CD4-positive, alpha-beta memory T cell (primary cell): Measurements from ENCODE around the gene WDR37. TPM values are rescaled to one million over a fixed set of nuclear protein-coding genes. Genes with fewer than 3 reads are reported as not detected.

Source experiments
- CTCF ChIA-PET: fragments of 350-600 bp; sonication (Branson Sonifier 250); formaldehyde crosslinking; loops from one replicate; lab custom pipeline; 2021; ENCODE audit warnings: inconsistent platforms; ENCODE audit not compliant: partially characterized antibody; lab: Charles Lee
- POLR2A ChIA-PET: fragments of 350-600 bp; sonication (Branson Sonifier 250); formaldehyde crosslinking; loops from one replicate; lab custom pipeline; 2021; ENCODE audit not compliant: partially characterized antibody; lab: Charles Lee
- DNase-seq, 5 donors: peaks; one replicate each; pipeline versions ENCODE4 v3.0.0 to v3.0.0-alpha.2; 2020 to 2022; ENCODE audit warnings: mixed read lengths in 1 of 5
- H3K27ac ChIP-seq: one replicate; pipeline ENCODE4 v1.7.0; 2013; ENCODE audit warnings: low read depth, low read length
- H3K27me3 ChIP-seq: 2 replicates; pipeline ENCODE4 v1.7.0; 2013; ENCODE audit warnings: mild to moderate bottlenecking, low read length, moderate library complexity; ENCODE audit not compliant: insufficient read depth
- H3K36me3 ChIP-seq: 2 replicates; pipeline ENCODE4 v1.7.0; 2013; ENCODE audit warnings: mild to moderate bottlenecking, low read length, moderate library complexity; ENCODE audit not compliant: insufficient read depth
- H3K4me1 ChIP-seq: 2 replicates; pipeline ENCODE4 v1.7.0; 2013; ENCODE audit warnings: mild to moderate bottlenecking, low read length, moderate library complexity; ENCODE audit not compliant: insufficient read depth
- H3K4me3 ChIP-seq, 2 donors: one replicate each; pipeline ENCODE4 v1.7.0; 2013; ENCODE audit warnings: low read length in 2 of 2, mild to moderate bottlenecking in 1 of 2
- H3K9me3 ChIP-seq, 2 donors: one replicate each; pipeline ENCODE4 v1.7.0; 2013; ENCODE audit warnings: low read length in 2 of 2, control low read depth in 1 of 2; ENCODE audit not compliant: control insufficient read depth in 1 of 2
- H3K27ac Mint-ChIP-seq, 7 donors: one replicate each; pipeline ENCODE4 v1.8.0; 2020 to 2021; ENCODE audit warnings: mixed read lengths in 7 of 7, mild to moderate bottlenecking in 6 of 7, inconsistent platforms in 3 of 7, moderate library complexity in 3 of 7
- H3K27me3 Mint-ChIP-seq, 2 donors: one replicate each; pipeline ENCODE4 v1.8.0; 2020 to 2021; ENCODE audit warnings: mixed read lengths in 2 of 2
- H3K36me3 Mint-ChIP-seq, 2 donors: one replicate each; pipeline ENCODE4 v1.8.0; 2020 to 2021; ENCODE audit warnings: mixed read lengths in 2 of 2, inconsistent platforms in 1 of 2, mild to moderate bottlenecking in 1 of 2
- H3K4me1 Mint-ChIP-seq, 4 donors: one replicate each; pipeline ENCODE4 v1.8.0; 2020 to 2021; ENCODE audit warnings: mixed read lengths in 4 of 4, mild to moderate bottlenecking in 1 of 4
- H3K4me3 Mint-ChIP-seq, 8 donors: one replicate each; pipeline ENCODE4 v1.8.0; 2020 to 2021; ENCODE audit warnings: mixed read lengths in 8 of 8, mild to moderate bottlenecking in 7 of 8, moderate library complexity in 6 of 8, inconsistent platforms in 3 of 8
- H3K9me3 Mint-ChIP-seq, 8 donors: one replicate each; pipeline ENCODE4 v1.8.0; 2020 to 2021; ENCODE audit warnings: mixed read lengths in 8 of 8, mild to moderate bottlenecking in 5 of 8, inconsistent platforms in 3 of 8, moderate library complexity in 1 of 8
- intact Hi-C: fragments of 100-400 bp; cut with micrococcal nuclease; formaldehyde crosslinking; loops from one replicate; pipeline ENCODE4 v1.15.1; 2023
- polyA plus RNA-seq, 2 donors: library from polyadenylated mRNA; unstranded; fragments of 300-500 nt; fragmentation: Illumina TruSeq; gene quantifications; one replicate each; pipeline ENCODE4 v1.2.3, GENCODE V29; 2021
- total RNA-seq, 2 experiments: library from RNA; stranded (reverse); gene quantifications; one replicate each; pipeline ENCODE4 v1.2.3, GENCODE V29; 2021

The WDR37 gene
- total and polyA plus RNA-seq, 4 experiments from 2014 or later: 14.2 to 42.5 (median 29.8) TPM

DNA sequence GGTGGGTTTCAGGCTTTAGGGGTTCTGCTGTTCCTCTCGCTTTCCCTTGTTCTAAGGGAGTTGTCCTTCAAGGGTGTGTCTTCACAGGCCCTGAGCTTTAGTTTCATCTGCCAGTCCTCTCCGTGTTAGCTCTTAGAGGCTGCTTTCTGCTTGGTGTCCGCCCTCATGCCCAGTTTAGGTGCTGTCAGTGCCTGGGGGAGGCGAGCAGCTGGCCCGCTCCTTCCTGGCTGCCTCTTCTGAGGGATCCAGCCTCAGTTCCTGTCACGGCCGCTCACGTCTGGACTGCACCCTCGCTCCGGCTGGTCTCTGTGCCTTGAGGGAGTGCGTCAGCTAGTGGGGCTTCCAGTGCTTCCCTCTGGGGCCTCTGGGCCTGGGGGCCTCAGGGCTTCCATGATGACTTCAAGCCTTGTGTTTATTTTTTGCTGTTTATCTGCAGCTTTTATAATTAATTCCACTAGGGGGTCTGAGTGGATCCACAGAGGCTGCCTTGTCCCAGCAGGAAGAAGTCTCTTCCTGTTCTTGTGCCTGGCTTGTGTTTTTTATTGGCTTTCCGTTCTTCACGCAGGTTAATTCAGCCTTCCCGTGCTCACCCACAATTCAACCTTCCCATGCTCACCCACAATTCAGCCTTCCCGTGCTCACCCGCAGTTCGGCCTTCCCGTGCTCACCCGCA, 33.0 kb downstream of the WDR37 start:
- no peak for DNase-seq
- Histone ChIP-seq H3K27me3 (no peaks in the 10 kb centered on the region), H3K27ac (no peak overlapping the region), H3K9me3 (no peaks in the 10 kb centered on the region), H3K4me3 (no peak overlapping the region), H3K36me3 (peaks cover 64% of the 10 kb centered on the region), H3K4me1 (no peaks in the 10 kb centered on the region)
- ChIA-PET POLR2A (no interaction called here), CTCF (no interaction called here)
- no peaks in the 10 kb centered on the region for H3K27me3 Mint-ChIP-seq
- H3K27ac Mint-ChIP-seq: peak overlapping the region in 1 of 7 donors; percentile 64
- peaks cover 52 to 64% of the 10 kb centered on the region in 2 donors for H3K36me3 Mint-ChIP-seq
- peaks cover 0 to 19% (median 12%) of the 10 kb centered on the region in 4 donors for H3K4me1 Mint-ChIP-seq
- intact Hi-C loops: no loop called here
- no peak overlapping the region for H3K4me3 Mint-ChIP-seq
- no peaks in the 10 kb centered on the region for H3K9me3 Mint-ChIP-seq

DNA sequence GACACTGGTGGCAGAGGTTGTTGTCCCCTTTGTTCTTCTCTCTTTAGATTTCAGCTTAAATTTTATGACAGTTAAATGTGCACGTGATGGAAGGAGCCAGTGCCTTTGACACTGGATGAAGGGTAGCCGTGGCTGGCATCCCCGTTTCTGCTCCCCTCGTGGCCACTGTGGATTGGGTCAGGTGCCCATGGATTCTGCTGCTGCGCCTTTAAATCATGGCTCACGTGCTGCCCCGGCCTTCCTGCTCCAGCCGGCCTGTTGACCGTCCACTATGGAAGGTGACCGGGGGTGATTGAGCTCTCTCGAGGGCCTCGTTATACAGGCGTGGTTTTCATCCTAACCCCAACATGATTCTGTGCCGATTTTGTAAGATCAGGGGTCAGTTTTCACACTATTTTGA, 34.5 kb downstream of the WDR37 start:
- H3K9me3 Mint-ChIP-seq: no peaks in the 10 kb centered on the region
- no peaks in the 10 kb centered on the region for H3K27me3 ChIP-seq
- H3K27ac Mint-ChIP-seq: peak overlapping the region in 3 of 7 donors; percentile 32 to 68 (median 32)
- peaks cover 56% of the 10 kb centered on the region for H3K36me3 ChIP-seq
- H3K4me1 Mint-ChIP-seq: peaks cover 0 to 19% (median 12%) of the 10 kb centered on the region in 4 donors
- DNase-seq: no peak
- peaks cover 43 to 53% of the 10 kb centered on the region in 2 donors for H3K36me3 Mint-ChIP-seq
- H3K27ac ChIP-seq: no peak overlapping the region
- CTCF ChIA-PET: interaction anchor here (1.2 kb wide), 1 partner anchor 19 kb away, joined by 4 read pairs; no protein-coding TSS in a partner anchor
- no peaks in the 10 kb centered on the region for H3K27me3 Mint-ChIP-seq
- POLR2A ChIA-PET: no interaction called here
- H3K9me3 ChIP-seq: no peaks in the 10 kb centered on the region
- no peak overlapping the region for H3K4me3 Mint-ChIP-seq
- H3K4me3 ChIP-seq: no peak overlapping the region
- intact Hi-C loops: no loop called here
- H3K4me1 ChIP-seq: no peaks in the 10 kb centered on the region

DNA sequence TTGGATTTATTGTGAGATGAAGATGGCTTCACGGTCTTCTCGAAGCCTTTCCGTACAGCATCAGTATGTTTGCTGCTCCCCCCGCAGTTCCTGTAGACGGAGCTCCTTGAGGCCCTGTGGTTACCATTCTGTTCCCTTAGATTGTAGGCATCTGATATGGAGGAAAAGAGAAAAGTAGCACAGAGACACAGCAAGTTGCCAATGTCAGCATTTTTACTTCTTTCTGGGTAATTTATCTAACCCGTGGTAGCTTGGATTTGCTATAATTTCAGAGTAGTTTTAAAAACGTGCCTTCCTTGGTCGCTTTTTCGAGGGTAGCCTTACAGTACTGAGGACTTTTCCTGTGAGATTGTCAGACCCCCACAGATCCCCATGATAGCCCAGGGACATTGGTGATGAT, 37.5 kb downstream of the WDR37 start:
- H3K4me1 Mint-ChIP-seq: peaks cover under 1 to 5% (median 3%) of the 10 kb centered on the region in 4 donors
- no peak for DNase-seq
- no peaks in the 10 kb centered on the region for H3K4me1 ChIP-seq
- peaks cover 19 to 35% of the 10 kb centered on the region in 2 donors for H3K36me3 Mint-ChIP-seq
- no peak overlapping the region for H3K27ac ChIP-seq
- no peak overlapping the region for H3K4me3 Mint-ChIP-seq
- CTCF ChIA-PET: no interaction called here
- H3K27me3 ChIP-seq: no peaks in the 10 kb centered on the region
- no peaks in the 10 kb centered on the region for H3K9me3 ChIP-seq
- intact Hi-C loops: no loop called here
- POLR2A ChIA-PET: interaction anchor here (0.8 kb wide), 1 partner anchor 45 kb away, joined by 3 read pairs; the partner anchor contains the start of gene IDI1
- no peaks in the 10 kb centered on the region for H3K27me3 Mint-ChIP-seq
- peak overlapping the region in 5 of 7 donors; percentile 30 to 71 (median 69) for H3K27ac Mint-ChIP-seq
- H3K9me3 Mint-ChIP-seq: no peaks in the 10 kb centered on the region
- H3K4me3 ChIP-seq: no peak overlapping the region
- peaks cover 47% of the 10 kb centered on the region for H3K36me3 ChIP-seq

DNA sequence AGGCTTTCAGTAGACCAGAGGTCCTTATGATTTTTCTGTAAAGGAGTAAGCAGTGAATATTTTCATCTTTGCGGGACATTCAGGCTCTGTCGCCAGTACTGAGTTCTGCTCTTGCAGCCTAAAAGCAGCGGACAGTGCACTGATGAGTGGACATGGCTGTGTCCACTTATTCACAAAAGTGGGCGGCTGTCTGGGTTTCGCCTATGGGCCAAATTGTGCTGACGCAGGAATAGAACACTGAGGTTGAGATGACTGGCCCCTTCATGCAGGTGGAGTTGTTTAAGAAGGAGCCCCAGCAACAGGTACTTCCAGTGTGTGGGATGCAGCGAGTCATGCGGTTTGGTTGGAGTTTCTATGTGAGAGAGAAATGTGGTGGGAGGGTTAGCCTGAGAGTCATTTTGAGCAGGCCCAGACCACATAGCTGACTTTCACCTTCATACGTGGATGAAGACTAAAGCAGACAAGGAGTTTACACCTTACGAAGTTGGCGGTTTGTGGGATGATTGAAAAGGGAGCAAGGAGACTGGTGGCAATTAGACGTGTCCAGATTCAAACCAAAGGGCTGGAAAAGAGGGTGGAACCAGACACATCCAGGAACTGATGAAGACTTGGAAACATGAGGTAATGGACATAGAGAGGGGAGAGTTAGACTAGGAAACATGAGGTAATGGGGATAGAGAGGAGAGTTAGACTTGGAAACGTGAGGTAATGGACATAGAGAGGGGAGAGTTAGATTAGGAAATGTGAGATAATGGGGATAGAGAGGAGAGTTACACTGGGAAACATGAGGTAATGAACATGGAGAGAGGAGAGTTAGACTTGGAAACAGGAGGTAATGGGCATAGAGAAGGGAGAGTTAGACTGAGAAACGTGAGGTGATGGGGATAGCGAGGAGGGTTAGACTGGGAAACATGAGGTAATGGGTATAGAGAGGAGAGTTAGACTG, 38.2 kb downstream of the WDR37 start:
- Histone ChIP-seq H3K4me1 (no peaks in the 10 kb centered on the region), H3K27me3 (no peaks in the 10 kb centered on the region), H3K27ac (no peak overlapping the region), H3K9me3 (no peaks in the 10 kb centered on the region), H3K36me3 (peaks cover 40% of the 10 kb centered on the region), H3K4me3 (no peak overlapping the region)
- Mint-ChIP-seq H3K27me3 (no peaks in the 10 kb centered on the region), H3K36me3 (peaks cover 14 to 37% of the 10 kb centered on the region in 2 donors), H3K4me1 (peaks cover 5 to 7% (median 6%) of the 10 kb centered on the region in 4 donors), H3K9me3 (no peaks in the 10 kb centered on the region), H3K4me3 (no peak overlapping the region), H3K27ac (peak overlapping the region in 1 of 7 donors; percentile 42)
- ChIA-PET POLR2A (interaction anchor here (0.8 kb wide), 1 partner anchor 46 kb away, joined by 3 read pairs; the partner anchor contains the start of gene IDI1), CTCF (no interaction called here)
- DNase-seq: no peak
- intact Hi-C loops: no loop called here

DNA sequence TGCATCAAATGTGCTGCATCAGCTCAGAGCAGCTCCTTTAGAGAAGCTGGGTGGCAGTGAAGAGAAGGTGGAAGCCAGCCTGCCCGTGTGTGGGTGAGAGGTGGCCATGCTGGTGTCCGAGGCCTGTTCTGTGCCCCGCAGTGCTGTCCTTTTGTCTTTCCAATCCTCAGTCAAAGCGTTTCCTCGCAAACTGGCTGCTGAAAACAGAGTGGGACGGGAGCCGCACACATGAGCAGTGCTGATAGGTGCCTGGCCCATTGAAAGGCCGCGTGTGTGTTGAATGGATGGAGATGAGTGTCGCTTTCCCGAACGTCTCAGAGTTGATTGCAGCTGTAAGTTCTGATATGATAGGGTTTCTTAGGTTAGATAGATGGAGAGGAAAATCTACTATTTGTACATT, 39.3 kb downstream of the WDR37 start:
- Mint-ChIP-seq H3K9me3 (no peaks in the 10 kb centered on the region), H3K36me3 (peaks cover 10 to 39% of the 10 kb centered on the region in 2 donors), H3K27ac (no peak overlapping the region), H3K4me1 (peaks cover 6 to 13% (median 11%) of the 10 kb centered on the region in 4 donors), H3K4me3 (no peak overlapping the region), H3K27me3 (no peaks in the 10 kb centered on the region)
- Histone ChIP-seq H3K27ac (no peak overlapping the region), H3K4me3 (no peak overlapping the region), H3K4me1 (no peaks in the 10 kb centered on the region), H3K27me3 (no peaks in the 10 kb centered on the region), H3K36me3 (peaks cover 34% of the 10 kb centered on the region), H3K9me3 (no peaks in the 10 kb centered on the region)
- no peak for DNase-seq
- CTCF ChIA-PET: no interaction called here
- POLR2A ChIA-PET: no interaction called here
- intact Hi-C loops: no loop called here

DNA sequence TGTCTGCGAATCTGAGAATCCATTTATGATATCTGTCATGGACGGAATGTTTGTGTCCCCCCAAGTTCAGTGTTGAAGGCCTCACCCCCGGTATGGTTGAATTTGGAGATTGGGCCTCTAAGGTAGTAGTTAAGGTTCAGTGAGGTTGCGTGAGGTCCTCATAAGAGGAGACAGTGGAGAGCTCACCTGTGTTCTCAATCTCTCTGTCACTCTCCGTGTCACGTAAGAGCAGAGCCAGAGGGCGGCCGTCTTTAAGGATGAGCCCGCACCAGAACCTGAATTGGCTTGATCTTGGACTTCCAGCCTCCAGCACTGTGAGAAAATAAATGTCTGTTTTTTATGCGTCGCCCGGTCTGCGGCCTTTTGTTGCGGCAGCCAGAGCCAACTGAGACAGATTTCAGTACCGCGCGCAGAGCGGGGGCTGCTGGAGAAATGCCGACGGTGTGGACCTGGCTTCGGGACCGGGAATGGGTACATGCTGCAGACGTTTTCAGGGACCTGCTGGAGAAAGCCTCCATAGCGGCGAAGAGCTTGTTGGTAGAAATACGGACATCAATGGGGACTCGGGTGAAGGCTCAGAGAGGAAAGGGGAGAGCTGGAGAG, 40.2 kb downstream of the WDR37 start:
- POLR2A ChIA-PET: no interaction called here
- H3K27ac Mint-ChIP-seq: no peak overlapping the region
- no peak overlapping the region for H3K4me3 ChIP-seq
- peaks cover 28% of the 10 kb centered on the region for H3K36me3 ChIP-seq
- no peak overlapping the region for H3K27ac ChIP-seq
- no peaks in the 10 kb centered on the region for H3K4me1 ChIP-seq
- no peaks in the 10 kb centered on the region for H3K9me3 ChIP-seq
- H3K9me3 Mint-ChIP-seq: no peaks in the 10 kb centered on the region
- no peak overlapping the region for H3K4me3 Mint-ChIP-seq
- H3K4me1 Mint-ChIP-seq: peaks cover 9 to 17% (median 12%) of the 10 kb centered on the region in 4 donors
- intact Hi-C loops: no loop called here
- no peaks in the 10 kb centered on the region for H3K27me3 ChIP-seq
- no peak for DNase-seq
- no peaks in the 10 kb centered on the region for H3K27me3 Mint-ChIP-seq
- CTCF ChIA-PET: interaction anchor here (1.5 kb wide), 1 partner anchor 13 kb away, joined by 5 read pairs; no protein-coding TSS in a partner anchor
- peaks cover 7 to 39% of the 10 kb centered on the region in 2 donors for H3K36me3 Mint-ChIP-seq
